ENCODE measurements around the gene LIFR.

GRCh38 chr5:38519476-38519875, 37.0 kb downstream of the LIFR start:
- no peak for TF ChIP-seq POLR2A (IDR thresholded peaks at IDR 0.05)
- TF ChIP-seq, protein P1, sequence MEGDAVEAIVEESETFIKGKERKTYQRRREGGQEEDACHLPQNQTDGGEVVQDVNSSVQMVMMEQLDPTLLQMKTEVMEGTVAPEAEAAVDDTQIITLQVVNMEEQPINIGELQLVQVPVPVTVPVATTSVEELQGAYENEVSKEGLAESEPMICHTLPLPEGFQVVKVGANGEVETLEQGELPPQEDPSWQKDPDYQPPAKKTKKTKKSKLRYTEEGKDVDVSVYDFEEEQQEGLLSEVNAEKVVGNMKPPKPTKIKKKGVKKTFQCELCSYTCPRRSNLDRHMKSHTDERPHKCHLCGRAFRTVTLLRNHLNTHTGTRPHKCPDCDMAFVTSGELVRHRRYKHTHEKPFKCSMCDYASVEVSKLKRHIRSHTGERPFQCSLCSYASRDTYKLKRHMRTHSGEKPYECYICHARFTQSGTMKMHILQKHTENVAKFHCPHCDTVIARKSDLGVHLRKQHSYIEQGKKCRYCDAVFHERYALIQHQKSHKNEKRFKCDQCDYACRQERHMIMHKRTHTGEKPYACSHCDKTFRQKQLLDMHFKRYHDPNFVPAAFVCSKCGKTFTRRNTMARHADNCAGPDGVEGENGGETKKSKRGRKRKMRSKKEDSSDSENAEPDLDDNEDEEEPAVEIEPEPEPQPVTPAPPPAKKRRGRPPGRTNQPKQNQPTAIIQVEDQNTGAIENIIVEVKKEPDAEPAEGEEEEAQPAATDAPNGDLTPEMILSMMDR (IDR thresholded peaks at IDR 0.05): no peak

All from prostate gland (tissue), 2 donors.